ENCODE results near the gene TNNI3K. TPM values are rescaled to one million over a fixed set of nuclear protein-coding genes. Genes with fewer than 3 reads are reported as not detected.

The TNNI3K gene
- total and polyA plus RNA-seq, 9 of the 15 experiments (the other 6 are each of a cell fraction or from before 2014, with no cell fraction given), result 0.21 to 0.53 (median 0.32) TPM; not detected in 5

DNA sequence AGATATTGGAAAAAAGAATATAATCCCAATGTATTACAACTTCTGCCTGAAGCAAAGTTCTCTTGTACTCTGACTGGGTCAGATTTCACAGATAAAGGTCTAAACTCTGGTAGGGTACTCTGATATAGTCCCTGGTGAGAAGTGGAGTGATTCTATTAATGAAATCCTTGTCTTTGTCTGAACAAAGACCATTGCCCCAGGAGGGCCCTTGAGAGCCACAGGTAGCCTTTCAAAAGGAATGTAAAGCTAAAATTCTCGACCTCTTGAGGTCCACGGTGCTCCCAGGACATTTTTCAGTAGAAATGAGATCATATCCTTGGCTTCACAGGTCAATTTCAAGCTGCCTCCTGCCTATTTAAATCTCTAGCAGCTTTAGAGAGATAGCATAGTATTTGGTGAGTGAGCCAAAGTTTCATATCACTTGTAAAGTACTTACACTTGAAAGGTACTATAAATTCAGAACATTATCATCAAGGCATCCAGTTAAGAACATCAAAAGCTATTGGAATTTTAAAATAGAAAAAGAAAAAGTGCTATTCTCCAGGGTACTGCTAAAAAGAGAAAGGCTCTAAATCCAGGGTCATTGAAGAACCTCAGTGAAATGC is 10.1 kb downstream of the TNNI3K start:
- Histone ChIP-seq H3K36me3 (ENCODE audit: control insufficient read depth, insufficient read depth, low read length) (no peaks in the 10 kb centered on the region), H3K4me3 (no peak overlapping the region), H2AFZ (ENCODE audit: low read depth, low read length) (no peak overlapping the region), H4K20me1 (replicated peaks; ENCODE audit: control insufficient read depth, insufficient read depth, low read length) (no peaks in the 10 kb centered on the region), H3K4me2 (ENCODE audit: insufficient read depth, low read length) (no peak overlapping the region), H3K9me3 (replicated peaks; ENCODE audit: control insufficient read depth, insufficient read depth, low read depth, low read length) (no peaks in the 10 kb centered on the region), H3K9me1 (ENCODE audit: control insufficient read depth, insufficient read depth, low read length) (no peaks in the 10 kb centered on the region), H3K79me2 (ENCODE audit: control insufficient read depth, insufficient read depth, low read length) (no peaks in the 10 kb centered on the region), H3K4me1 (replicated peaks in 1 of 2; ENCODE audit: control insufficient read depth in 2 of 2, insufficient read depth in 2 of 2, low read length in 2 of 2) (no peaks in the 10 kb centered on the region), H3K9ac (ENCODE audit: insufficient read depth in 1 of 2, low read depth in 2 of 2, low read length in 2 of 2) (no peak overlapping the region), H3K27ac (ENCODE audit: extremely low read depth, low read depth, low read length) (no peak overlapping the region), H3K27me3 (ENCODE audit: control insufficient read depth in 2 of 2, insufficient read depth in 2 of 2, low read length in 2 of 2) (no peaks in the 10 kb centered on the region)
- FAIRE-seq (no peak), DNase-seq (ENCODE audit: extremely low read depth in 1 of 4, low spot score in 3 of 4) (no peak), ATAC-seq (no peak)
- WGBS (ENCODE audit: insufficient coverage, low coverage, missing lambda C conversion rate), result 0% methylated on average over 2 of the region's 2 CpGs
- intact Hi-C loops (cut with micrococcal nuclease), result no loop called here
- in situ Hi-C loops (cut with MboI), result no loop called here
- ChIA-PET POLR2A (no interaction called here), CTCF (ENCODE audit: low intra/inter-chr PET ratio) (no interaction called here)
- BruUV-seq (replicated peaks), result no TSS peak
- TF ChIP-seq ZNF511 (CRISPR knock-in tag; IDR thresholded peaks at IDR 0.05), result no peak

DNA sequence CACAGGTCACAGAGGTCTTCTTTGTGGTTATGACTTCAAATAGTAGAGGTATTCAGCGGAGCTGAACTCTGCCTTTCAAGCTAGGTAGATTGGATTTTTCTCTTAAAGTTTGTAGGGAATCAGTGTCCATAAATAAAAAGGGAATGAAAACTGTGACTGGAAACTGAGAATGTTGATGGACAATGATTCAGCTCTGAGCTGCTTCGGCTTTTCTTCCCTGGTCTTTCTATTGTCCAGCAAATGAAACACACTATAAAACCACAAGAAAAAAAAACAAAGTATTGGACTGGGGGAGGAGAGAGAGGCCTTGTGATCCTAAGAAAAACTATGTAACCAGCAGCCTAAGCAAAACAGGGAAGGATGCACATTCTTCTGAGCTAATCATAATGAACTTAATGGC is 11.1 kb downstream of the TNNI3K start:
- H3K27me3 ChIP-seq (ENCODE audit: control insufficient read depth in 2 of 2, insufficient read depth in 2 of 2, low read length in 2 of 2), result no peaks in the 10 kb centered on the region
- no peak for DNase-seq (ENCODE audit: extremely low read depth in 1 of 4, low spot score in 3 of 4)
- no peaks in the 10 kb centered on the region for H3K79me2 ChIP-seq (ENCODE audit: control insufficient read depth, insufficient read depth, low read length)
- ChIA-PET CTCF (ENCODE audit: low intra/inter-chr PET ratio) (no interaction called here), POLR2A (no interaction called here)
- H3K9me1 ChIP-seq (ENCODE audit: control insufficient read depth, insufficient read depth, low read length), result no peaks in the 10 kb centered on the region
- H3K36me3 ChIP-seq (ENCODE audit: control insufficient read depth, insufficient read depth, low read length), result no peaks in the 10 kb centered on the region
- no peak overlapping the region for H2AFZ ChIP-seq (ENCODE audit: low read depth, low read length)
- WGBS (ENCODE audit: insufficient coverage, low coverage, missing lambda C conversion rate), result 0% methylated on average over 2 of the region's 2 CpGs
- H3K4me3 ChIP-seq, result no peak overlapping the region
- H3K4me1 ChIP-seq (replicated peaks in 1 of 2; ENCODE audit: control insufficient read depth in 2 of 2, insufficient read depth in 2 of 2, low read length in 2 of 2), result no peaks in the 10 kb centered on the region
- TF ChIP-seq PML (IDR thresholded peaks at IDR 0.05; ENCODE audit: low read length) (no peak), ZNF311 (CRISPR knock-in tag; IDR thresholded peaks at IDR 0.05) (no peak)
- H3K9me3 ChIP-seq (replicated peaks; ENCODE audit: control insufficient read depth, insufficient read depth, low read depth, low read length), result no peaks in the 10 kb centered on the region
- no peak overlapping the region for H3K9ac ChIP-seq (ENCODE audit: insufficient read depth in 1 of 2, low read depth in 2 of 2, low read length in 2 of 2)
- H3K27ac ChIP-seq (ENCODE audit: extremely low read depth, low read depth, low read length), result no peak overlapping the region
- H4K20me1 ChIP-seq (replicated peaks; ENCODE audit: control insufficient read depth, insufficient read depth, low read length), result no peaks in the 10 kb centered on the region
- in situ Hi-C loops (cut with MboI), result no loop called here
- no peak for ATAC-seq
- H3K4me2 ChIP-seq (ENCODE audit: insufficient read depth, low read length), result no peak overlapping the region
- intact Hi-C loops (cut with micrococcal nuclease), result no loop called here
- BruUV-seq (replicated peaks), result no TSS peak
- FAIRE-seq, result no peak

Data from K562 (cell line).